Measurements from ENCODE around the gene TNFSF10. TPM values are rescaled to one million over a fixed set of nuclear protein-coding genes. Genes with fewer than 3 reads are reported as not detected.

TNFSF10 gene
- total RNA-seq, 1 donor from 2014 or later, result 7.4 TPM

GRCh38 chr3:172550347-172550943 lies 27.2 kb upstream of the TNFSF10 start:
- intact Hi-C loops (cut with micrococcal nuclease), result no loop called here
- no peak for TF ChIP-seq CTCF (IDR thresholded peaks at IDR 0.05)
- Mint-ChIP-seq H3K4me3 (no peak overlapping the region), H3K4me1 (peaks cover 21% of the 10 kb centered on the region), H3K36me3 (ENCODE audit: low read depth) (no peaks in the 10 kb centered on the region), H3K27me3 (no peaks in the 10 kb centered on the region), H3K9me3 (no peaks in the 10 kb centered on the region), H3K27ac (no peak overlapping the region)
- CTCF ChIA-PET, result interaction anchor here (0.8 kb wide), 1 partner anchor 45 kb away, joined by 3 read pairs; no protein-coding TSS in a partner anchor
- POLR2A ChIA-PET, result no interaction called here
- DNase-seq (no peak), ATAC-seq (ENCODE audit: low read depth) (peak; percentile 31)

GRCh38 chr3:172549144-172549543 lies 25.9 kb upstream of the TNFSF10 start:
- Mint-ChIP-seq H3K36me3 (ENCODE audit: low read depth) (no peaks in the 10 kb centered on the region), H3K4me3 (no peak overlapping the region), H3K27me3 (no peaks in the 10 kb centered on the region), H3K9me3 (no peaks in the 10 kb centered on the region), H3K4me1 (peaks cover 27% of the 10 kb centered on the region), H3K27ac (no peak overlapping the region)
- TF ChIP-seq CTCF (IDR thresholded peaks at IDR 0.05), result no peak
- intact Hi-C loops (cut with micrococcal nuclease), result loop anchor here (5.0 kb wide), 2 partner anchors 33 to 37 kb away; no protein-coding TSS in a partner anchor
- ChIA-PET CTCF (no interaction called here), POLR2A (no interaction called here)
- ATAC-seq (ENCODE audit: low read depth) (no peak), DNase-seq (no peak)

- intact Hi-C loops (cut with micrococcal nuclease), result loop anchor here (5.0 kb wide), 2 partner anchors 34 to 36 kb away; no protein-coding TSS in a partner anchor
- H3K27me3 Mint-ChIP-seq, result no peaks in the 10 kb centered on the region
- ChIA-PET POLR2A (interaction anchor here (0.9 kb wide), 1 partner anchor 35 kb away, joined by 3 read pairs; no protein-coding TSS in a partner anchor), CTCF (no interaction called here)
- TF ChIP-seq CTCF (IDR thresholded peaks at IDR 0.05), result no peak
- no peaks in the 10 kb centered on the region for H3K36me3 Mint-ChIP-seq (ENCODE audit: low read depth)
- peak overlapping the region; percentile 32 for H3K4me3 Mint-ChIP-seq
- DNase-seq, result no peak
- peak overlapping the region; percentile 35 for H3K27ac Mint-ChIP-seq
- peak; percentile 37 for ATAC-seq (ENCODE audit: low read depth)
- H3K9me3 Mint-ChIP-seq, result no peaks in the 10 kb centered on the region
- peaks cover 31% of the 10 kb centered on the region for H3K4me1 Mint-ChIP-seq
Observed at GRCh38 chr3:172546628-172547214, 23.5 kb upstream of the TNFSF10 start.

GRCh38 chr3:172546105-172546504 lies 22.9 kb upstream of the TNFSF10 start:
- ChIA-PET CTCF (no interaction called here), POLR2A (no interaction called here)
- intact Hi-C loops (cut with micrococcal nuclease), result loop anchor here (5.0 kb wide), 2 partner anchors 34 to 36 kb away; no protein-coding TSS in a partner anchor
- Mint-ChIP-seq H3K9me3 (no peaks in the 10 kb centered on the region), H3K27ac (no peak overlapping the region), H3K27me3 (no peaks in the 10 kb centered on the region), H3K4me1 (peaks cover 31% of the 10 kb centered on the region), H3K36me3 (ENCODE audit: low read depth) (no peaks in the 10 kb centered on the region), H3K4me3 (no peak overlapping the region)
- no peak for ATAC-seq (ENCODE audit: low read depth)
- DNase-seq, result no peak
- no peak for TF ChIP-seq CTCF (IDR thresholded peaks at IDR 0.05)

GRCh38 chr3:172544404-172544803 lies 21.2 kb upstream of the TNFSF10 start:
- Mint-ChIP-seq H3K4me3 (no peak overlapping the region), H3K4me1 (peaks cover 31% of the 10 kb centered on the region), H3K27me3 (no peaks in the 10 kb centered on the region), H3K36me3 (ENCODE audit: low read depth) (no peaks in the 10 kb centered on the region), H3K27ac (no peak overlapping the region), H3K9me3 (no peaks in the 10 kb centered on the region)
- POLR2A ChIA-PET, result no interaction called here
- ATAC-seq (ENCODE audit: low read depth) (no peak), DNase-seq (no peak)
- CTCF ChIA-PET, result interaction anchor here (0.8 kb wide), 1 partner anchor 51 kb away, joined by 3 read pairs; no protein-coding TSS in a partner anchor
- TF ChIP-seq CTCF (IDR thresholded peaks at IDR 0.05), result no peak
- intact Hi-C loops (cut with micrococcal nuclease), result no loop called here

All from activated B cell treated with CpG ODN at 0.5 μM for 24 hours (primary cell).